ENCODE measurements around the gene XRCC1. TPM values are rescaled to one million over a fixed set of nuclear protein-coding genes. Genes with fewer than 3 reads are reported as not detected.

The XRCC1 gene
- total and polyA plus RNA-seq, 2 of the 8 experiments (the other 6 are each of a cell fraction or from before 2014, with no cell fraction given), result 42.5 to 44.4 TPM

DNA sequence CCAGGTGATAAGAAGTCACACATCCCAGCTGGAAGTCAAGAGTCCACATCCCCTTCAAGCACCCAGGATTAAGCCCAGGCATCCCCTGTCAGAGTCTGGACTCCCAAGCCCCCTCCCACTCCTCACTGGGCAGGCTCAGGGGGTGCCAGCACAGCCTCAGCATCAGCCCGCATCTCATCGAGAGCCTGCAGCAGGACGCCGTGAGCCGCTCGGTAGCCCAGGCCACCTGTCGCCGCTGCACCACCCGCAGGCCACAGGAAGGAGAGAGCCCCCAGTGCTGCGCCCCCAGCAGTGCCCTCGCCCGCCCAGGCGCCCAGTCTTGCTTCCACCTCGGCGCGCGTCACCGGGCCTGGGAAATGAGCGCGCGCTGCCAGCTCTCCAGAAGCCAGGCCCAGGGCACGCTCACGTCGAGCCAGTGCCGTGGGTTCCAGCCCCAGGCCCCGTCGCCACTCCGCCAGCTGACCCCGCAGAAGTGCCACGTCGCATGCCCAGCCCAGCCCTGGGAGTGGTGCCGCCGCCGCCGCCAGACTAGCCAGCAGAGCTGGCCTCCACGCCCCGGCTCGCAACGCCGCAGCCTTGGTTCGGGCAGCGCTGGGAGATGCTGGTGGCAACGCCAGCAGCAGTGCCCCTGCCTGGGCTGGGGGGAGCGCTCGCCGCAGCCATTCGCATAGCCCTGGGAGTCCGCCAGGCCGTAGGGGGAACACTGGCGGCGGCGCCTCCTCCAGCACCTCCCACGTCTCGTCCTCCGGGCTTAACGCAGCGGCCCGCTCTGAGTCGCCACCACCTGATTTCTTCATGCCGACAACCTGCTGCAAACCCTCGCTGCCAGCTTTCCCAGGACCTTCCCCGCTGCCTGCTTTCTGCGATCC lies 16.8 kb upstream of the XRCC1 start:
- Histone ChIP-seq H2BK20ac (ENCODE audit: low read length) (no peak overlapping the region), H3K79me2 (ENCODE audit: control insufficient read depth in 1 of 2, insufficient read depth in 2 of 2, low read length in 2 of 2) (peaks cover 3 to 5% of the 10 kb centered on the region in 2 experiments), H2BK5ac (ENCODE audit: low read depth, low read length) (no peak overlapping the region), H3K27me3 (replicated peaks in 1 of 4; ENCODE audit: control insufficient read depth in 3 of 4, extremely low read depth in 1 of 4, insufficient read depth in 3 of 4, low read length in 3 of 4) (no peaks in the 10 kb centered on the region), H3K23ac (ENCODE audit: insufficient read length) (no peak overlapping the region), H3K4ac (replicated peaks; ENCODE audit: insufficient read length, low read depth, low read length) (no peak overlapping the region), H3K9me3 (ENCODE audit: insufficient read depth in 2 of 2, low read depth in 1 of 2, low read length in 1 of 2) (no peaks in the 10 kb centered on the region), H3K18ac (ENCODE audit: extremely low read depth, low read length) (no peak overlapping the region), H3K14ac (ENCODE audit: insufficient read length) (no peak overlapping the region), H4K91ac (replicated peaks; ENCODE audit: insufficient read length, low read length) (no peak overlapping the region), H4K8ac (ENCODE audit: extremely low read depth, insufficient read depth, low read length) (no peak overlapping the region), H4K20me1 (replicated peaks in 1 of 2; ENCODE audit: control insufficient read depth in 1 of 2, insufficient read depth in 2 of 2, low read length in 2 of 2) (peaks cover 4 to 7% of the 10 kb centered on the region in 2 experiments), H2AFZ (ENCODE audit: low read length) (no peak overlapping the region), H3K4me1 (replicated peaks in 1 of 4; ENCODE audit: control insufficient read depth in 3 of 4, insufficient read depth in 4 of 4, low read length in 3 of 4) (peaks cover 0 to 2% (median 0%) of the 10 kb centered on the region in 4 experiments; a peak in 5 of 7 replicates), H3K23me2 (ENCODE audit: low read depth, low read length) (peaks cover 15% of the 10 kb centered on the region; the same call in 1 of the 2 replicates), H2BK15ac (ENCODE audit: low read length) (no peak overlapping the region), H3K9ac (replicated peaks in 1 of 4; ENCODE audit: extremely low read depth in 1 of 4, low read depth in 3 of 4, low read length in 3 of 4) (no peak overlapping the region), H3K79me1 (ENCODE audit: low read depth, low read length) (peaks cover 1% of the 10 kb centered on the region), H2AK5ac (ENCODE audit: low read depth, low read length) (no peak overlapping the region), H3K27ac (ENCODE audit: low read depth, low read length) (no peak overlapping the region), H3K4me2 (ENCODE audit: insufficient read depth in 1 of 2, low read depth in 2 of 2, low read length in 2 of 2) (no peak overlapping the region), H3K56ac (replicated peaks; ENCODE audit: insufficient read length, low read depth, low read length) (no peak overlapping the region), H2BK12ac (ENCODE audit: low read depth, low read length) (no peak overlapping the region), H2BK120ac (replicated peaks; ENCODE audit: low read depth, low read length) (no peak overlapping the region), H4K5ac (ENCODE audit: insufficient read length, low read depth, low read length) (no peak overlapping the region), H3K36me3 (ENCODE audit: control insufficient read depth in 2 of 4, insufficient read depth in 4 of 4, low read length in 3 of 4) (peaks cover 3 to 21% (median 8%) of the 10 kb centered on the region in 4 experiments; a peak in 5 of 8 replicates), H3K4me3 (ENCODE audit: extremely low read depth in 1 of 4, insufficient read depth in 2 of 4, low read depth in 3 of 4, low read length in 4 of 4) (no peak overlapping the region)
- POLR2A ChIA-PET (ENCODE audit: partially characterized antibody), result interaction anchor here (1.0 to 3.3 kb wide), 4 partner anchors 11 to 36 kb away, joined by 3 to 22 read pairs (median 3); no protein-coding TSS in a partner anchor
- CTCF ChIA-PET (ENCODE audit: partially characterized antibody), result interaction anchor here (0.6 to 6.5 kb wide), 5 partner anchors 23 to 1038 kb away, joined by 3 to 92 read pairs (median 4); partner anchors contain the start of gene ZNF575
- WGBS, 2 experiments (ENCODE audit: extremely low coverage in 1 of 2, insufficient coverage in 1 of 2, insufficient read length in 1 of 2, insufficient replicate concordance in 2 of 2, low coverage in 1 of 2, low lambda C conversion rate in 2 of 2, missing lambda C conversion rate in 1 of 2), result 96% methylated on average over 60 of the region's 63 CpGs; no CpG with 5 or more reads in 1 of the 2 experiments
- FAIRE-seq (no peak), DNase-seq (ENCODE audit: low read depth in 1 of 2, low spot score in 2 of 2) (no peak)
- TF ChIP-seq HDAC6 (IDR thresholded peaks at IDR 0.05; ENCODE audit: low read depth, low read length), result no peak
- TF ChIP-seq, protein P1, sequence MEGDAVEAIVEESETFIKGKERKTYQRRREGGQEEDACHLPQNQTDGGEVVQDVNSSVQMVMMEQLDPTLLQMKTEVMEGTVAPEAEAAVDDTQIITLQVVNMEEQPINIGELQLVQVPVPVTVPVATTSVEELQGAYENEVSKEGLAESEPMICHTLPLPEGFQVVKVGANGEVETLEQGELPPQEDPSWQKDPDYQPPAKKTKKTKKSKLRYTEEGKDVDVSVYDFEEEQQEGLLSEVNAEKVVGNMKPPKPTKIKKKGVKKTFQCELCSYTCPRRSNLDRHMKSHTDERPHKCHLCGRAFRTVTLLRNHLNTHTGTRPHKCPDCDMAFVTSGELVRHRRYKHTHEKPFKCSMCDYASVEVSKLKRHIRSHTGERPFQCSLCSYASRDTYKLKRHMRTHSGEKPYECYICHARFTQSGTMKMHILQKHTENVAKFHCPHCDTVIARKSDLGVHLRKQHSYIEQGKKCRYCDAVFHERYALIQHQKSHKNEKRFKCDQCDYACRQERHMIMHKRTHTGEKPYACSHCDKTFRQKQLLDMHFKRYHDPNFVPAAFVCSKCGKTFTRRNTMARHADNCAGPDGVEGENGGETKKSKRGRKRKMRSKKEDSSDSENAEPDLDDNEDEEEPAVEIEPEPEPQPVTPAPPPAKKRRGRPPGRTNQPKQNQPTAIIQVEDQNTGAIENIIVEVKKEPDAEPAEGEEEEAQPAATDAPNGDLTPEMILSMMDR (IDR thresholded peaks at IDR 0.05; ENCODE audit: control extremely low read depth in 1 of 3, insufficient read depth in 1 of 3, low read depth in 1 of 3, low read length in 3 of 3), result no peak
- no peak for TF ChIP-seq YY1 (IDR thresholded peaks at IDR 0.05; ENCODE audit: low read depth, low read length)
- TF ChIP-seq MAFK (IDR thresholded peaks at IDR 0.05; ENCODE audit: low read depth, low read length), result no peak
- TF ChIP-seq EGR1 (IDR thresholded peaks at IDR 0.05; ENCODE audit: borderline replicate concordance, low read depth, low read length), result no peak
- TF ChIP-seq TAF1 (IDR thresholded peaks at IDR 0.05; ENCODE audit: low read depth, low read length), result no peak
- TF ChIP-seq, protein P2, sequence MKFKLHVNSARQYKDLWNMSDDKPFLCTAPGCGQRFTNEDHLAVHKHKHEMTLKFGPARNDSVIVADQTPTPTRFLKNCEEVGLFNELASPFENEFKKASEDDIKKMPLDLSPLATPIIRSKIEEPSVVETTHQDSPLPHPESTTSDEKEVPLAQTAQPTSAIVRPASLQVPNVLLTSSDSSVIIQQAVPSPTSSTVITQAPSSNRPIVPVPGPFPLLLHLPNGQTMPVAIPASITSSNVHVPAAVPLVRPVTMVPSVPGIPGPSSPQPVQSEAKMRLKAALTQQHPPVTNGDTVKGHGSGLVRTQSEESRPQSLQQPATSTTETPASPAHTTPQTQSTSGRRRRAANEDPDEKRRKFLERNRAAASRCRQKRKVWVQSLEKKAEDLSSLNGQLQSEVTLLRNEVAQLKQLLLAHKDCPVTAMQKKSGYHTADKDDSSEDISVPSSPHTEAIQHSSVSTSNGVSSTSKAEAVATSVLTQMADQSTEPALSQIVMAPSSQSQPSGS (IDR thresholded peaks at IDR 0.05; ENCODE audit: low read length), result no peak
